Measurements from ENCODE around the gene OBSCN. TPM values are rescaled to one million over a fixed set of nuclear protein-coding genes. Genes with fewer than 3 reads are reported as not detected.

OBSCN gene
- total RNA-seq, 6 experiments from 2014 or later, result 0.27 to 1.8 (median 0.53) TPM

DNA sequence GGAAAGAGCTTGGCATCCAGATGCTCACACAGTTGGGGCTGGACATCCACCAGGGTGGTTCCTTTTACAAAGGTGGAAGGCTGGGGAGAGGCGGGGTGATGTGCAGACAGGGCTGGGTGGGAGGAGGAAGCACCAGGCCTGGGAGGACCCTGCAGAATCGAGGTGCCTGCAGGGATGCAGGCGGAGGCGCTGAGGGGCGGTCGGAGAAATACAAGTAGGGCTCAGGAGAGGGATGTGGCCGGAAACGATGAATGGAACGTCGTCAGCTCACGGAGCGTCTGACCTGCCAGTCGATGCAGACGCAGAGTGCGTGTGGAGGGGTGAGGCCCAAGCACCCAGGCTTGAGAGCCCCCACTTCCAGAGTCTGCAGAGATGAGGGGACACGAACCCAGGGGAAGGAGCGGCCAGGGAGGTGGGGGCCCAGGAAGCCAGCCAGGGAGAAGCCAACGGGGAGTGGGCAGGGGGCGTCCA, 135.4 kb downstream of the OBSCN start:
- Mint-ChIP-seq H3K4me1 (ENCODE audit: low read depth) (no peaks in the 10 kb centered on the region), H3K4me3 (no peak overlapping the region), H3K36me3 (ENCODE audit: low read depth) (no peaks in the 10 kb centered on the region), H3K27me3 (ENCODE audit: insufficient read depth) (peaks cover 6% of the 10 kb centered on the region; the same call in 1 of the 2 replicates), H3K9me3 (peaks cover 31% of the 10 kb centered on the region), H3K27ac (no peak overlapping the region)
- TF ChIP-seq, protein P1, sequence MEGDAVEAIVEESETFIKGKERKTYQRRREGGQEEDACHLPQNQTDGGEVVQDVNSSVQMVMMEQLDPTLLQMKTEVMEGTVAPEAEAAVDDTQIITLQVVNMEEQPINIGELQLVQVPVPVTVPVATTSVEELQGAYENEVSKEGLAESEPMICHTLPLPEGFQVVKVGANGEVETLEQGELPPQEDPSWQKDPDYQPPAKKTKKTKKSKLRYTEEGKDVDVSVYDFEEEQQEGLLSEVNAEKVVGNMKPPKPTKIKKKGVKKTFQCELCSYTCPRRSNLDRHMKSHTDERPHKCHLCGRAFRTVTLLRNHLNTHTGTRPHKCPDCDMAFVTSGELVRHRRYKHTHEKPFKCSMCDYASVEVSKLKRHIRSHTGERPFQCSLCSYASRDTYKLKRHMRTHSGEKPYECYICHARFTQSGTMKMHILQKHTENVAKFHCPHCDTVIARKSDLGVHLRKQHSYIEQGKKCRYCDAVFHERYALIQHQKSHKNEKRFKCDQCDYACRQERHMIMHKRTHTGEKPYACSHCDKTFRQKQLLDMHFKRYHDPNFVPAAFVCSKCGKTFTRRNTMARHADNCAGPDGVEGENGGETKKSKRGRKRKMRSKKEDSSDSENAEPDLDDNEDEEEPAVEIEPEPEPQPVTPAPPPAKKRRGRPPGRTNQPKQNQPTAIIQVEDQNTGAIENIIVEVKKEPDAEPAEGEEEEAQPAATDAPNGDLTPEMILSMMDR (IDR thresholded peaks at IDR 0.05), result no peak
- no peak for DNase-seq

DNA sequence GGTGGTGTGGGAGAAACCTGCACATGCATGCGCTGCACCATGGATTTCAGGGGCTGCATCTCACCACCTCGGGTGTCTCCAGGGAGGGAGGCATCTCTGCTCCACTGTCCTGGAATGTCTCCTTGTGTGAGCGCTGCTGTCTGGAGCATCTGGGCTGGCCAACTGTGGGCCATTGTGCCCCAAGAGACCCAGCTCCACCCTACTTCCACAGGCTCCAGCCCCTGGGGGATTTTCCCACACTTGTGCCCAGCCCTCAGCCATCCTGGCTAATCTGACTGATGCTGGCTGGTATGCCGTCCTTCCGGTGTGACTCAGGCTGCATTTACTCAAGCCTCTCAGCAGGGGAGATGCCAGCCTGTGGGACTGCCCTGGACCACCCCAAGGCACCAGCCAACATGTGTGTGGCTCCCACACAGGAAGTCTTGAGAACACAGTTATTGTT, 136.8 kb downstream of the OBSCN start:
- Mint-ChIP-seq H3K27ac (no peak overlapping the region), H3K36me3 (ENCODE audit: low read depth) (no peaks in the 10 kb centered on the region), H3K4me1 (ENCODE audit: low read depth) (no peaks in the 10 kb centered on the region), H3K4me3 (no peak overlapping the region), H3K27me3 (ENCODE audit: insufficient read depth) (peaks cover 11% of the 10 kb centered on the region), H3K9me3 (peaks cover 27% of the 10 kb centered on the region)
- TF ChIP-seq, protein P1 (IDR thresholded peaks at IDR 0.05), result no peak
- no peak for DNase-seq

DNA sequence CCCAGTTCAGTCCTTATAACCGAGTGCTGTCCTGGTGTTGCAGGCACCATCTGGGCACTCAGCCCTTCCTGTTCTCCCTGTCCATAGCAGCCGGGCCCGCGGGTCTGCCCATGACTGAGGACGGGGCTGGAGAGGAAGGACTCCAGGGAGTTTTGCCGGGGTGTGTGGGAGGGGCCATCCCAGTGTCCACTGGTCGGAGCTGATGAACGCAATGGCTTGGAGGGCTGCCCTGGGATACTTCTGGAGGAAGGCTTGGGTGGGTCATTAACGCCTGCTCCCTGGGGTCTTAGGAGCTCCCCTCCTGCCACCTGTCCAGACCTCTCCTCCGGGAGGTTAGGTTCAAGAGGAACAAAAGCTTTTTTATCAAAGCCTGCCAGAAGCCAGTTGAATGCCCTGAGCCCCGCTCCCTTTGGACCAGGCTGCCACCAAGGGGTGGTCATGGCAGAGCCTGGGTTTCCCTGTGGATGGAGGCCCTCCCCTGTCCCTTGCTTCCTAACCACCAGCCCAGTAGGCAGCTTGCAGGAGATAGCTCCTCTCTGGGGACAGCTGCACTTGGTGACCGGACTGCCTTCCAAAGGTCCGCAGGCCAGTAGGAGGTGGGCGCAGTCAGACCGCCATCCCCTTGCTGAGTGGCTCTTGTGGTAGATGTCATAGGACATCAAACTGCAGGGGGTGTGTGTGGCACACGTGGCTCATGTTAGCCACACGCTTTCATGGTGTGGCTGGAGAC, 137.5 kb downstream of the OBSCN start:
- TF ChIP-seq, protein P1 (IDR thresholded peaks at IDR 0.05), result no peak
- no peak for DNase-seq
- Mint-ChIP-seq H3K9me3 (peaks cover 22% of the 10 kb centered on the region), H3K4me1 (ENCODE audit: low read depth) (no peaks in the 10 kb centered on the region), H3K27ac (no peak overlapping the region), H3K27me3 (ENCODE audit: insufficient read depth) (peaks cover 15% of the 10 kb centered on the region), H3K36me3 (ENCODE audit: low read depth) (no peaks in the 10 kb centered on the region), H3K4me3 (no peak overlapping the region)

DNA sequence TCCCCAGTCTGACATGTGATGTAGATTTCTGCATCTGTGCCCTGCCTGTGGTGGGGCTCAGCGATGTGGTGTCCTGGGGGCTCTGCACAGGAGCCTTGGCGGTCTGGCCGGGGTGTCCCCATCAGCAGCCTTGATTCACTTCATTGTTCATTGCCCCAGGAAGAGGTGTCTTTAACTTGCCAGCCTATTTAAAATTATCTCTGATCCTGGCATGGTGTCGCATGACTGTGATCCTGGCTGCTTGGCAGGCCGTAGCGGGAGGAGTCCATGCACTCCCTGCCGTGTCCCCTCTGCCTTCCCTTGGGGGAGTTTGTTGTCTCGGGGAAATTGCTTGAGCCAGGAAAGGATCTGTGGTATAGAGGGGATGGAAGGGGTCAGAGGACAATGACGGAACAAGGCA, 138.9 kb downstream of the OBSCN start:
- Mint-ChIP-seq H3K27ac (no peak overlapping the region), H3K4me3 (no peak overlapping the region), H3K36me3 (ENCODE audit: low read depth) (no peaks in the 10 kb centered on the region), H3K4me1 (ENCODE audit: low read depth) (no peaks in the 10 kb centered on the region), H3K9me3 (peaks cover 22% of the 10 kb centered on the region), H3K27me3 (ENCODE audit: insufficient read depth) (peaks cover 15% of the 10 kb centered on the region)
- no peak for DNase-seq
- TF ChIP-seq, protein P1 (IDR thresholded peaks at IDR 0.05), result no peak

DNA sequence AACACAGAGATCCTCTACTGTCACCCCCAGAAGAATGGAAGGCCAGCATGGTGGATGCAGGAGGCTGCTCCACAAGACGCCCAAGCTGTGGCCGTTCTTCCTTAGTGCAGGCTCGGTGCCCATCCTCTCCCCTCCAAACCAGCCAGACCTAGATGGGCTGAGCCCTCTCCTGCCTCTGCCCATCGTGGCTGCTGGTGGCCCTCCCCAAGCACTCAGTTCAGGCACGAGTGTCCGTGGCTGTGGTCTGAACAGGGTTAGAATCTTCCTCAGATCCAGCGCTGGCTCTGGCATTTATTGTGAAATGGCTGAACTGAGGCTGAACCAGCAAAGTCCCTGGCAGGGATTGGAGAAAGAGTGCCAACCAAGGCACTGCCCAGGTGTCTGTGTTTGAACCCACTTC, 139.3 kb downstream of the OBSCN start:
- Mint-ChIP-seq H3K4me1 (ENCODE audit: low read depth) (no peaks in the 10 kb centered on the region), H3K36me3 (ENCODE audit: low read depth) (no peaks in the 10 kb centered on the region), H3K9me3 (peaks cover 21% of the 10 kb centered on the region), H3K27me3 (ENCODE audit: insufficient read depth) (peaks cover 15% of the 10 kb centered on the region), H3K27ac (no peak overlapping the region), H3K4me3 (no peak overlapping the region)
- no peak for DNase-seq
- TF ChIP-seq, protein P1 (IDR thresholded peaks at IDR 0.05), result no peak
